CD4-positive, alpha-beta T cell (primary cell): Measurements from ENCODE around the gene LRP1B. TPM values are rescaled to one million over a fixed set of nuclear protein-coding genes. Genes with fewer than 3 reads are reported as not detected.

Experiments used
- ATAC-seq: fragments of 200-7000 bp; cut with Tn5 transposase; one replicate; pipeline ENCODE4 v1.10.0; 2022; ENCODE audit warnings: mild to moderate bottlenecking; ENCODE audit not compliant: poor library complexity
- CTCF ChIA-PET: fragments of 350-600 bp; sonication (Branson Sonifier 250); formaldehyde crosslinking; loops from one replicate; lab custom pipeline; 2021; ENCODE audit warnings: antibody characterized with exemption, inconsistent platforms; lab: Charles Lee
- POLR2A ChIA-PET: fragments of 350-600 bp; sonication (Branson Sonifier 250); formaldehyde crosslinking; loops from one replicate; lab custom pipeline; 2021; ENCODE audit warnings: antibody characterized with exemption, inconsistent platforms; lab: Charles Lee
- DNase-seq, 14 experiments: peaks; one replicate each; pipeline ENCODE4 v3.0.0-alpha.2; 2013 to 2020; ENCODE audit warnings: mixed read lengths in 2 of 14
- H3K27ac ChIP-seq, 2 donors: one replicate each; pipeline versions ENCODE4 v1.5.1 to v1.7.0; 2013; ENCODE audit warnings: low read length in 2 of 2, low read depth in 1 of 2, mild to moderate bottlenecking in 1 of 2
- H3K27me3 ChIP-seq, 2 experiments: 1 replicate in 1 of 2; 2 replicates in 1 of 2; pipeline versions ENCODE4 v1.6.1 to v1.7.0; 2013; ENCODE audit warnings: low read length in 2 of 2, control low read depth in 1 of 2, mild to moderate bottlenecking in 1 of 2, moderate library complexity in 1 of 2; ENCODE audit not compliant: insufficient read depth in 2 of 2, control insufficient read depth in 1 of 2
- H3K36me3 ChIP-seq: one replicate; pipeline ENCODE4 v1.6.1; 2013; ENCODE audit warnings: low read length, control low read depth; ENCODE audit not compliant: insufficient read depth
- H3K4me1 ChIP-seq: one replicate; pipeline ENCODE4 v1.6.1; 2013; ENCODE audit warnings: low read length, control low read depth; ENCODE audit not compliant: insufficient read depth
- H3K4me3 ChIP-seq: one replicate; pipeline ENCODE4 v1.5.1; 2013; ENCODE audit warnings: mild to moderate bottlenecking, low read length, moderate library complexity
- H3K9me3 ChIP-seq, 2 experiments: 1 replicate in 1 of 2; 2 replicates in 1 of 2; pipeline versions ENCODE4 v1.6.1 to v1.7.0; 2013; ENCODE audit warnings: low read length in 2 of 2, mild to moderate bottlenecking in 2 of 2, control low read depth in 1 of 2, moderate library complexity in 1 of 2; ENCODE audit not compliant: control insufficient read depth in 1 of 2, insufficient read depth in 1 of 2
- H3K27ac Mint-ChIP-seq: one replicate; pipeline ENCODE4 v1.8.0; 2020; ENCODE audit warnings: mixed read lengths
- H3K27me3 Mint-ChIP-seq: one replicate; pipeline ENCODE4 v1.8.0; 2021; ENCODE audit warnings: mixed read lengths
- H3K36me3 Mint-ChIP-seq: one replicate; pipeline ENCODE4 v1.8.0; 2021; ENCODE audit warnings: low read depth, mixed read lengths
- H3K4me1 Mint-ChIP-seq: one replicate; pipeline ENCODE4 v1.8.0; 2021; ENCODE audit warnings: low read depth, mixed read lengths
- H3K4me3 Mint-ChIP-seq: one replicate; pipeline ENCODE4 v1.8.0; 2020; ENCODE audit warnings: mild to moderate bottlenecking, mixed read lengths
- H3K9me3 Mint-ChIP-seq: one replicate; pipeline ENCODE4 v1.8.0; 2020; ENCODE audit warnings: mixed read lengths
- CTCF ChIP-seq: fragments of 200-600 bp; IDR thresholded peaks from one replicate; pipeline ENCODE4 v1.8.0; 2022; ENCODE audit warnings: antibody characterized with exemption, mild to moderate bottlenecking
- intact Hi-C, 2 experiments: fragments of 100-400 bp; cut with DNase I in 1 of 2; cut with micrococcal nuclease in 1 of 2; formaldehyde crosslinking; loops; one replicate each; pipeline versions ENCODE4 v1.15.1 to v1.9.0; 2023 to 2025; cut with DNase I, micrococcal nuclease
- total RNA-seq, 174 experiments: library from RNA in 2 of 174; stranded (reverse) in 2 of 174; gene quantifications; one replicate each; pipeline ENCODE4 v1.2.3 and lab custom pipeline; 2021 to 2026

The LRP1B gene
- total RNA-seq, 2 experiments from 2014 or later = not detected

GRCh38 chr2:140621583-140622362 lies 1509.0 kb downstream of the LRP1B start:
- POLR2A ChIA-PET = no interaction called here
- DNase-seq (no peak), ATAC-seq (no peak)
- H3K4me1 Mint-ChIP-seq = no peaks in the 10 kb centered on the region
- H3K9me3 Mint-ChIP-seq = peaks cover 8% of the 10 kb centered on the region
- intact Hi-C loops = no loop called here
- H3K4me3 ChIP-seq = no peak overlapping the region
- H3K4me1 ChIP-seq = no peaks in the 10 kb centered on the region
- CTCF ChIA-PET = no interaction called here
- H3K9me3 ChIP-seq = no peaks in the 10 kb centered on the region
- no peaks in the 10 kb centered on the region for H3K27me3 ChIP-seq
- TF ChIP-seq CTCF = no peak
- H3K36me3 Mint-ChIP-seq = no peaks in the 10 kb centered on the region
- H3K27me3 Mint-ChIP-seq = no peaks in the 10 kb centered on the region
- no peak overlapping the region for H3K27ac ChIP-seq
- no peak overlapping the region for H3K27ac Mint-ChIP-seq
- no peak overlapping the region for H3K4me3 Mint-ChIP-seq
- H3K36me3 ChIP-seq = no peaks in the 10 kb centered on the region

GRCh38 chr2:140604788-140605187 lies 1526.0 kb downstream of the LRP1B start:
- DNase-seq (no peak), ATAC-seq (no peak)
- CTCF ChIA-PET = no interaction called here
- Histone ChIP-seq H3K9me3 (no peaks in the 10 kb centered on the region), H3K27me3 (no peaks in the 10 kb centered on the region), H3K27ac (no peak overlapping the region), H3K4me1 (no peaks in the 10 kb centered on the region), H3K36me3 (no peaks in the 10 kb centered on the region), H3K4me3 (no peak overlapping the region)
- H3K4me3 Mint-ChIP-seq = no peak overlapping the region
- intact Hi-C loops = no loop called here
- H3K4me1 Mint-ChIP-seq = no peaks in the 10 kb centered on the region
- H3K27me3 Mint-ChIP-seq = no peaks in the 10 kb centered on the region
- H3K36me3 Mint-ChIP-seq = no peaks in the 10 kb centered on the region
- peaks cover 3% of the 10 kb centered on the region for H3K9me3 Mint-ChIP-seq
- H3K27ac Mint-ChIP-seq = no peak overlapping the region
- no peak for TF ChIP-seq CTCF
- POLR2A ChIA-PET = no interaction called here

GRCh38 chr2:140604096-140604495 lies 1526.7 kb downstream of the LRP1B start:
- Mint-ChIP-seq H3K27me3 (no peaks in the 10 kb centered on the region), H3K36me3 (no peaks in the 10 kb centered on the region), H3K27ac (no peak overlapping the region), H3K9me3 (peaks cover 3% of the 10 kb centered on the region), H3K4me3 (no peak overlapping the region), H3K4me1 (no peaks in the 10 kb centered on the region)
- ChIA-PET CTCF (no interaction called here), POLR2A (no interaction called here)
- H3K27me3 ChIP-seq = no peaks in the 10 kb centered on the region
- intact Hi-C loops = no loop called here
- no peak overlapping the region for H3K4me3 ChIP-seq
- no peaks in the 10 kb centered on the region for H3K9me3 ChIP-seq
- TF ChIP-seq CTCF = no peak
- DNase-seq (no peak), ATAC-seq (no peak)
- H3K4me1 ChIP-seq = no peaks in the 10 kb centered on the region
- no peak overlapping the region for H3K27ac ChIP-seq
- H3K36me3 ChIP-seq = no peaks in the 10 kb centered on the region
